NCI-H1048 (cell line): ENCODE results near the gene PDCD1LG2.
"Not testable (repeated sequence)": the region's sequence is repeated elsewhere in the genome, so short reads cannot be mapped to it uniquely, and the experiment has no call there.

Experiments used
- DNase-seq: peaks from one replicate; lab custom pipeline; 2025; lab: John Stamatoyannopoulos, UW

The PDCD1LG2 gene

GRCh38 chr9:5510360-5510931 lies at the start of gene PDCD1LG2:
PDCD1LG2 (plus strand) TSS chr9:5510531; CDS start chr9:5522547, 12,016 bp downstream.
- no peak for DNase-seq

DNA sequence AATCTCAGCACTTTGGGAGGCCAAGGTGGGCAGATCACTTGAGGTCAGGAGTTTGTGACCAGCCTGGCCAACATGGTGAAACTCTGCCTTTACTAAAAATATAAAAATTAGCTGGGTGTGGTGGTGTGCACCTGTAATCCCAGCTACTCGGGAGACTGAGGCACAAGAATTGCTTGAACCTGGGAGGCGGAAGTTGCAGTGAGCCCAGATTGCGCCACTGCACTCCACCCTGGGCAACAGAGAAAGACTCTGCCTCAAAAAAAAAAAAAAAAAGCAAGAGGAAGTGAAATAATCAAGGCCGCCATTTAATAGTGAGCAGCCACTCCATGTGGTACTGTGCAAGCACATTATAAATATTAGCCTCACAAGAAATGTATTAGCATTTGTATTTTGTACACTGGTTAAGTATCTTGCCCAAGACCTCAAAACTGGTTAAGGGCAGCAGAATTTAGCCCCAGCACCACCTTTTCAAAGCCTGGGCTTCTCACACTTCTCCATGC lies 45.5 kb upstream of the PDCD1LG2 start:
- not testable (repeated sequence) for DNase-seq

- no peak for DNase-seq
These were observed 44.3 kb upstream of the PDCD1LG2 start for GRCh38 chr9:5466005-5466404.

- no peak for DNase-seq
These were observed 43.6 kb upstream of the PDCD1LG2 start for GRCh38 chr9:5466766-5467165.

GRCh38 chr9:5468850-5469249 lies 41.5 kb upstream of the PDCD1LG2 start:
- DNase-seq: no peak

GRCh38 chr9:5470122-5470521 lies 40.2 kb upstream of the PDCD1LG2 start:
- DNase-seq: no peak

- no peak for DNase-seq
These were observed 39.5 kb upstream of the PDCD1LG2 start for GRCh38 chr9:5470816-5471215.

DNA sequence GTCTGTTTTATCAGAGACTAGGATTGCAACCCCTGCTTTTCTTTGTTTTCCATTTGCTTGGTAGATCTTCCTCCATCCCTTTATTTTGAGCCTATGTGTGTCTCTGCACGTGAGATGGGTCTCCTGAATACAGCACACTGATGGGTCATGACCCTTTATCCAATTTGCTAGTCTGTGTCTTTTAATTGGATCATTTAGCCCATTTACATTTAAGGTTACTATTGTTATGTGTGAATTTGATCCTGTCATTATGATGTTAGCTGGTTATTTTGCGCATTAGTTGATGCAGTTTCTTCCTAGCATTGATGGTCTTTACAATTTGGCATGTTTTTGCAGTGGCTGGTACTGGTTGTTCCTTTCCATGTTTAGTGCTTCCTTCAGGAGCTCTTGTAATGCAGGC lies 34.7 kb upstream of the PDCD1LG2 start:
- DNase-seq: not testable (repeated sequence)

- DNase-seq: no peak
These were observed 32.1 kb upstream of the PDCD1LG2 start for GRCh38 chr9:5478206-5478605.

DNA sequence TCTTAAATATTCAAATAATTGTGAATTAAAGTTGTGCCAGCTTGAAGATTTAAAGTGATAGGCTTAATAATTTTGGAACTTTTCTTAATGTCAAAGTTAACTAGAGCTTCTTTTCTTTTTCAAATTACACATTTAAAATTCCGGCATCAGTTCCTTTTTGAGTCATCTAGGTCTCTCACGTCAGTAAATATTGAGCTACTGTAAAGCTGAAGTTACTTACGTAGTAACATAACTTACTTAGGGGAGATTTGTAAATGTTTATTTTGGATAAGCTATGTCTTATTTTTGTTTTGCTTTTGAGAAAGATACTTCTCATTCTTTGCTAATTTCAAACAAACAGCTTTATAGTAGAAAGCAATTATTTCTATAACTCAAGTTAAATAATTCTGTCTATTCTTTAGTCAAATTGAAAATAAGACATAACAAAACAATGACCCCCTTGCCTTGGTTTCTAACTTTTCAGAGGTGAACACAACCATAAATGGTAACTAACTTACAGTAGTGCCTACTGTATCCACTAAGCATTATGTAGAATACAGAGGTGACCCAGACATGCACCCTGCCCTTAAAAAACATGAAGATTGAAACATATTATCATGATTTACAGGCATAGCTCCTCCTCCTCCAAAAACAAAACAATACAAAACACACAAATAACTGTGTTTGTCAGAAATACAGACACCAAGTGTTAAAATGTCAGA lies 30.2 kb upstream of the PDCD1LG2 start:
- no peak for DNase-seq

DNA sequence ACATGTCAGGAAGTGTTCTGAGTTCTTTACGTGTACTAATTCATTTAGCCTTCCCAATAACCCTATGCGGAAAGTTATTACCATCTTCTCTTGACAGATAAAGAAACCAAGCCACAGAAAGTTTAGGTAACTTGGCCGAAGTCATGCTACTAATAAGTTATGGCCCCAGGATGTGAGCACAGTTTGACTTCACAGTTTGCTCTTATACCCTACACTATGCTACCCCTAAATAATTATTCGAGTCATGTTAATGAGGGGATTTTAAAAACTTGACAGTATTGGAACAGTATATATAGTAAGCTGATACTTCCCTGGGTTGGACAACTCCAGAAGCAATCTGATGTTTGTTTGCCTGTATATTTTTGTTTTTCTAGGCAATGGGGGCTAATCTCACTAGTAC lies 29.4 kb upstream of the PDCD1LG2 start:
- DNase-seq: no peak

GRCh38 chr9:5481322-5482040 lies 28.9 kb upstream of the PDCD1LG2 start:
- no peak for DNase-seq

DNA sequence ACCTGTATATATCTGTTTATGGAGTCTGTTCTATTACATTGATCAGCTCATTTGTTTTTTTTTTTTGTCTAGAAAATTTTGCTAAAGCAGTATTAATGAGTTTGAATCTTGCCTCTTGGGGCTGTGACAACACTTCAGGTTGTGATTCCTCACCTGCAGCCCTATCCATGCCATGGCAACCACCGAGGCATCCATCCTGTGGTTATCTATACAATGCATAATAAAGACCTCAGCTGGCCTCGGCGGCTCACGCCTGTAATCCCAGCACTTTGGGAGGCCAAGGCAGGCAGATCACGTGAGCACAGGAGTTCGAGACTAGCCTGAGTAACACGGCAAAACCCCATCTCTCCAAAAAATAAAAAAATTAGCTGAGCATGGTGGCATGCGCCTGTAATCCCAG lies 28.1 kb upstream of the PDCD1LG2 start:
- DNase-seq: no peak

DNA sequence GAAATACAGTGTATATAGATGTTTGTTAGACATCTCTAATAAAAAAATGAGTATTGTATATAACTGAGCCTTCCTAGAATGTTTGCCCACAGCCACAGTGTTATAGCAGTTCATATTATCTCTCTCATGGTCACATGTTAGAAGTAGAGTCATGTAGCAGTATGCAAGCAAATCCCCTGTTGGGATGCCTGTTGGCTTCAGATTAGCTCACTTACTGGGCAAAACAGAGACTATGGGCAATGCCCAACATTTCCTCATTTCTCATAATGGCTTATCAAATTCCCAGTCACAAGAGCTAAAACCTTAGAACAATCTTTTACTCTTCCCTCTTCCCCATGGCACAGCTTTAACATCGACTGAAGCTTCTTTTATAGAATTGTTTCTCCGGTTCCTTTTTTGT lies 27.0 kb upstream of the PDCD1LG2 start:
- DNase-seq: no peak

DNA sequence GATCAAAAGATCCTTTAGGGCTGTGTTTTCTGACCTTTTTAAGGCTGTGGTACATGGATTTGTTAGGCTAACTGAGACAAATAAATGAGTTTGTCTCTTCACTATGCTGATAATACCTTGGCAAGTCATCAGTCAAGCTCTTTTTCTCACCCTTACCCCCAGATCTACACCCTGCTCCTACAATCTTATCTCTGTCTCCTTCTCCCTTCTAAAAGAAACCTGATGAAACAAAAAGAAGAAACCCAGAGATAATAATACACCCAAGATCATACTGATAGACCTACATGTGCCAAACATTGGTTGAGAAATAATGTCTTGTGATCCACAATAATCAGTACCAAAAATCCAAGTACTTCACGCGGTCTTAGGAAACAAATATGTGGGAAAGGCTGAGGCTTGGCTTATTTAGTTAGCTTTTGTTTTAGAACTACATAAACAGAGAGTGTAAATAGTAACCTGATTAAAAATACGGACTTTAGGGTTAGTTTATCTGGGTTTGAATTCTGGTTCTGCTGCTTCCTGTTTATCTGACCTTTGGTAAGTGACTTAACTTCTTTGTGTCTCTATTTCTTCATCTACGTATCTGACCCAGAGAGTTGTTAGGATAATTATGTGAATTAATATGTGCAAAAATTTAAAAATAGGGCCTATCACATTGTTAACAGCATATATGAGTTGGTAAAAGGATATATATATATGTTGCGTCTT lies 24.8 kb upstream of the PDCD1LG2 start:
- DNase-seq: no peak

DNA sequence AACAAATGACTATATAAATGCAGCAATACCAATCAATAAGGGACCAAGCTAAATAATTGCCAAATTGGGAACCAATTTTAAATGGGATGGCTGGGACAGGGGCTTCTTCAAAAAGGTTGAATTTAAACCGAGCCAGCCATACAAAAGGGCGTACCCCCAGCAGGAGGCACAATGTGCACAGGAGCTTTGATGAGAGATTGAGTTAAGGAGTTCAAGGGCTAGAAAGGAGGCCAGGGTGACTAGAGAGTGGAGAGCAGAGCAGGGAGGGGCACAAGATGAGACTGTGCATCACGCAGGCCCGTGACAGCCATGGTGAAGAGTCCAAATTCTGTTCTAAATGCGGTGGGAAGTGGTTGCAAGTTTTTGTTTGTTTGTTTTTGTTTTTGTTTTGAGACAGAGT lies 23.3 kb upstream of the PDCD1LG2 start:
- no peak for DNase-seq

- no peak for DNase-seq
These were observed 21.9 kb upstream of the PDCD1LG2 start for GRCh38 chr9:5488221-5489008.

GRCh38 chr9:5489630-5490490 lies 20.5 kb upstream of the PDCD1LG2 start:
- no peak for DNase-seq

GRCh38 chr9:5492965-5493678 lies 17.2 kb upstream of the PDCD1LG2 start:
- no peak for DNase-seq
